ENCODE data around the gene ARHGAP19.

DNA sequence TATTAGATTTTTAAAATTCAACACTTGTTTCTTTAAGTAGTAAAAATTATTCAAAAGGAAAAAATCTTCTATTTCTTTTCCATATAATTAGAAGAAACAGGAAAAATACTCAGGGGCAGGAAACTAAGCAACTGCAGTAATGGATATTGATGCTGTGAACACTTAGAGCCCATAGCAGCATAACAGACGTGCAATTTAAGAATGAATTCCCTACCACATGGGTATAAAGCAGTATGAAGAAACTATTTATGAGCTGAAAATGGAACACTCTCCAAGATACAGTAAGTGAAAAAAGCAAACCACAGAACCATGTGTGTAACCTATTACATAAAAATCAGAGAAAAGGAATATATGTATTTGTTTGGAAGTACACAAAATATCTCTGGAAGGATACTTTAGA lies 30.8 kb downstream of the ARHGAP19 start:
- no peak for TF ChIP-seq EP300 (IDR thresholded peaks at IDR 0.05)
- TF ChIP-seq, protein P1, sequence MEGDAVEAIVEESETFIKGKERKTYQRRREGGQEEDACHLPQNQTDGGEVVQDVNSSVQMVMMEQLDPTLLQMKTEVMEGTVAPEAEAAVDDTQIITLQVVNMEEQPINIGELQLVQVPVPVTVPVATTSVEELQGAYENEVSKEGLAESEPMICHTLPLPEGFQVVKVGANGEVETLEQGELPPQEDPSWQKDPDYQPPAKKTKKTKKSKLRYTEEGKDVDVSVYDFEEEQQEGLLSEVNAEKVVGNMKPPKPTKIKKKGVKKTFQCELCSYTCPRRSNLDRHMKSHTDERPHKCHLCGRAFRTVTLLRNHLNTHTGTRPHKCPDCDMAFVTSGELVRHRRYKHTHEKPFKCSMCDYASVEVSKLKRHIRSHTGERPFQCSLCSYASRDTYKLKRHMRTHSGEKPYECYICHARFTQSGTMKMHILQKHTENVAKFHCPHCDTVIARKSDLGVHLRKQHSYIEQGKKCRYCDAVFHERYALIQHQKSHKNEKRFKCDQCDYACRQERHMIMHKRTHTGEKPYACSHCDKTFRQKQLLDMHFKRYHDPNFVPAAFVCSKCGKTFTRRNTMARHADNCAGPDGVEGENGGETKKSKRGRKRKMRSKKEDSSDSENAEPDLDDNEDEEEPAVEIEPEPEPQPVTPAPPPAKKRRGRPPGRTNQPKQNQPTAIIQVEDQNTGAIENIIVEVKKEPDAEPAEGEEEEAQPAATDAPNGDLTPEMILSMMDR (IDR thresholded peaks at IDR 0.05) = no peak
